Stimulated activated CD4-positive, alpha-beta T cell treated with anti-CD3 and anti-CD28 coated beads, TNF-alpha, amount 100 ng/mL, for 1 hour (primary cell): Measurements from ENCODE around the gene PRSS36.
"Not testable (repeated sequence)": the region's sequence is repeated elsewhere in the genome, so short reads cannot be mapped to it uniquely, and the experiment has no call there.

ENCODE experiments used
- DNase-seq, 3 donors: peaks; one replicate each; pipeline ENCODE4 v3.0.0-alpha.2; 2020; ENCODE audit warnings: low read depth in 3 of 3, low spot score in 1 of 3

The PRSS36 gene

DNA sequence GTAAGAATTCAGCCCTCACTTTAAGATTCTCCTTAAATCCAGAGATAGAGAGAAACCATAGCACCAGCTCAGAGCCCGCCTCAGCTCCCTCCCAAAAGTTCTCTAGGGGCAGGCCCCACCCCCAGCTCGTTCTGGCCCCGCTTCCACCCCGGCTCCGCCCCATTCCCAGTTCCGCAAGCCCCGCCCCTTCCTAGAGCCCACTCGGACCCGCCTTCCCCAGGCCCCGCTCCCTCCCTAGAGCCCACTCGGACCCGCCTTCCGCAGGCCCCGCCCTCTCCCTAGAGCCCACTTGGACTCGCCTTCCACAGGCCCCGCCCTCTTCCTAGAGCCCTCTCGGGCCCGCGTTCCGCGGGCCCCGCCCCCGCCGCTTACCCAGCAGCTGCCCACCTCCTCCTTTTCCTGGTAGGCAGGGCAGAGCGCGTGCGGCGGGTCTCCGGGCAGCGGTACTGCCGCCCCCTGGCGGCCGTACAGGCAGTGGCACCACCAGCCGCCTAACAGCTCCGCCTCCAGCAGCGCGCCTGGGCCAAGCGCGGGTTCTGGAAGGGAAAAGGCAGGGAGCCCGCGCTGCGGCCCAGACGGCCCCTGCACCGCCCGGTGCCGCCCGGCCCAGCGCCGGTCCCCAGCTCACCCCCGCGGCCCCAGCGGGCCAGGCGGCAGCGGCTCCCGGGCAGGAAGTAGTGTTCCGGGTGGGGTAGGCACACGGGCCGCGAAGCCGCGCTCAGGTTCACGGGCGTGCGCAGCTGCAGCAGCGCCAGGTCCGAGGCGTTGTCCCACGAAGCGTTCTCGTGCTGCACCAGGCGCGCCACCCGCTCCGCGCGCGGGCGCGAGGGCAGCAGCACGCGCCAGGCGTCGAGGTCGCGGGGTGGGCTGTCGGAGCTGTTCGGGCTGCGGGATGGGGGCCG, 7.5 kb downstream of the PRSS36 start:
- peak; percentile 91 to 96 (median 91) for DNase-seq

DNA sequence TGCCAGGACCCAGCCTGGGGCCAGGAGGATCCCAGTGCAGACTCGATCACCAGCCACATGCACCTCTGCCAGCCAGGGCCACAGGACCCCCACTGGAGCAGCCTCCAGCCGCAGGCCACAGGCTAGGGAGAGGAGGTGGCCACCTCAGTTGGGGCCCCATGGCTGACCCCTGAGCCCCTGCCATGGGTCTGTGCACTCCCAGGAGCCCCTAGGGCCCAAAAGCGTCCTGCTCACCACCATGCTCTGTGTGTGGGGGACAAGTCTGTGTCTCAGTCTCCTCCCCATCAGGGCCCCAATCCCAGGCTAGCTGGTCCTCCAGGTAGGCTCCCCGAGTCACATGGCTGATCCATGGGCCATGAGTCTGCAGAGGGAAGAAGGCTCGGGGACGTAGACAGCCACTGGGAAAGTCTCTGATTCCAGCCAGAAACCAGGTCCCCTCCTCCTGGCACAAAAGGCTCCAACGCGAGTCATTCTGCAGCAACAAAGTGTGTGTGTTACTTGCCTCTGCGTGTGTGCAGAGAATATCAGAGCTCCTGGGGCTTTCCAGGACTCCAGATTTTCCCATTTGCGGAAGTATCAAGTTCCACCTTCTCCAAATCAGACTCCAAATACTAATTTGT, 8.3 kb downstream of the PRSS36 start:
- no peak for DNase-seq

DNA sequence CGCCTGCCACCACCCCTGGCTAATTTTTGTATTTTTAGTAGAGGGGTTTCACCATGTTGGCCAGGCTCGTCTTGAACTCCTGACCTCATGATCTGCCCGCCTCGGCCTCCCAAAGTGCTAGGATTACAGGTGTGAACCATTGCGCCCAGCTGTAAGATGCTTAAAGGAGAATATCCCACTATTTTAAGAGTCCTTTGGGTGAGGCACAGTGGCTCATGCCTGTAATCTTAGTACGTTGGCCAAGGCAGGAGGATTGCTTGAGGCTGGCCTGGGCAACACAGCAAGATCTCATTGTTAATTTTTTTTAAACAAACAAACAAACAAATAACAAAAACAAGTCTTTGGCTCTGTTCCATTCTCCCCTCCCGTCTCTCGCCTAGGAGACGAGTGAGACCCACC, 8.8 kb downstream of the PRSS36 start:
- DNase-seq = not testable (repeated sequence)

DNA sequence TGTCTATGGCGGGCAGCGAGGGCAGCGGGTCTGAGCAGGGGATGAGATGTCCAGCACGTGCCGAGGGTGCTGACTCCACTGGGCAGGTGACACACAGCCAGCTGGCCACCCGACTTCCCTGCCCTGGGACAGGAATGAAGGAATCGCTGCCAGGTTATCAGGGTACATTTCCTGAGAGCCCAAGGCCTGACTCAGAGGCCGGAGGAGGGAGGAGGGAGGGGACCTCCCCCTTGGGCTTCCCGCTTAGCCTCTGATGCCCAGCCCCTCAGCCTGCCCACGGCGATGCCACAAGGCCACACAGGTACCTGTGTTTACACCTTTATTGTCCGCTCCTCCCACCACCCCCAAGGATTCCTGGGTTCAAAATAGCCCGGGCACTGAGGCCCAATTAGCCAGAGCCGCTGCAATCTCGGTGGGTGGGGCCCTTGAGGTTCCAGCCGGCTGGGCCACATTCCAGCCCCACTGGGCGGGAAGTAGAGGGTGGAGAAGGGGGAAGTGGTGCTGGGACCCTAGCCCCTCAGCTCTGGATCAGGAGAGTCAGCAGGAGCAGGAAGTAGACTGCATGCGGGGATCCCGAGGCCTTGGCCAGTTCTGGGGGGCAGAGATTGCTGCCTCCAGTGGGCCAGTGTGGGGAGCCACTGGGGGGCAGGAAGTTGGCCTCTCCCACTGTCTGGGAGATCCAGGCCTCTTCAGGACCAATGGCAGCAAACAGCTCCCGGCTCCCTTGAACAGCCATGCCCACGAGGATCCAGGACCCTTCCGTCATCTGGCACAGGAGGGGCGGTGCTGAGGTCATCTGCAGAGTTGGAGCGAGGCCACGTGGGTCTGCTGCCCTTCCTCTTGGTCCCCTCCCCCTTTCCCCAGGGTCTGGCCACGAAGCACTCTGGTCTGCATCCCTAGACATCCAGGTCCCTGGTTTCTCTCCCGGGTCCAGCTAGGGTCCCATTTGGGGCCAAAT, 11.0 kb downstream of the PRSS36 start:
- no peak for DNase-seq

DNA sequence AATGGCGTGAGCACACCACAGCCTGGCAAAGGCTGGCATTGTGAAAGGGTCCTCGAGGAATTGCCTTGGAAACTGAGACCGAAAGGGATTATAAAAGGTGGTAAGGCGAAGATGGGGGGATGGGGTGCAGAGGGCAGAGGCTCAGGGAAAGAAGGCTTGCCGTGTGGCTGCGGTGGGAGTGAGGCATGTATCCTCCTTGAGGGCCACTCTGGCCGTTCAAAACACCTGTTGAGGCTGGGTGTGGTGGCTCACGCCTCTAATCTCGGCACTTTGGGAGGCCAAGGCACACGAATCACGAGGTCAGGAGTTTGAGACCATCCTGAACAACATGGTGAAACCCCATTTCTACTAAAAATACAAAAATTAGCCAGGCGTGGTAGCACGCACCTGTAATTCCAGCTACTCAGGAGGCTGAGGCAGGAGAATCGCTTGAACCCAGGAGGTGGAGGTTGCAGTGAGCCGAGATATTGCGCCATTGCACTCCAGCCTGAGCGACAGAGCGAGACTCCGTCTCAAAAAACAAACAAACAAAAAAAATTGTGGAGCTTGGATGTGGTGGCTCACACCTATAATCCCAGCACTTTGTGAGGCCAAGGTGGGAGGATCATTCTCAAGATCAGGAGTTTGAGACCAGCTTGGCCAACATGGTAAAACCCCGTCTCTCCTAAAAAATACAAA, 12.9 kb downstream of the PRSS36 start:
- not testable (repeated sequence) for DNase-seq

DNA sequence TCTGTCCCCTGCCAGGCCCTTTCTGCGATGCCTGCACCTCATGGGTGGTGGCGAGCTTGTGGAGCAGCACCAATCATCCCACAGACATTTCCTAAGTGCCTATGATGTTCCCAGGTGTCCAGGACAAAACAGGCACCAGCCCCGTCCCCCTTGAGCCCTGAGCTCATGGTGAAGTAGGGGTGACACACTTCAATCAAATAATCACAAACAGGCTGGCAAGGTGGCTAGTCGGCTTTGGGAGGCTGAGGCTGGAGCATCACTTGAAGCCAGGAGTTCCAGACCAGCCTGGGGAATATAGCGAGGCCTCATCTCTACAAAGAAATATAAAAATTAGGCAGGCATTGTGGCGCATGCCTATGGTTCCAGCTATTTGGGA, 13.6 kb downstream of the PRSS36 start:
- DNase-seq = no peak

DNA sequence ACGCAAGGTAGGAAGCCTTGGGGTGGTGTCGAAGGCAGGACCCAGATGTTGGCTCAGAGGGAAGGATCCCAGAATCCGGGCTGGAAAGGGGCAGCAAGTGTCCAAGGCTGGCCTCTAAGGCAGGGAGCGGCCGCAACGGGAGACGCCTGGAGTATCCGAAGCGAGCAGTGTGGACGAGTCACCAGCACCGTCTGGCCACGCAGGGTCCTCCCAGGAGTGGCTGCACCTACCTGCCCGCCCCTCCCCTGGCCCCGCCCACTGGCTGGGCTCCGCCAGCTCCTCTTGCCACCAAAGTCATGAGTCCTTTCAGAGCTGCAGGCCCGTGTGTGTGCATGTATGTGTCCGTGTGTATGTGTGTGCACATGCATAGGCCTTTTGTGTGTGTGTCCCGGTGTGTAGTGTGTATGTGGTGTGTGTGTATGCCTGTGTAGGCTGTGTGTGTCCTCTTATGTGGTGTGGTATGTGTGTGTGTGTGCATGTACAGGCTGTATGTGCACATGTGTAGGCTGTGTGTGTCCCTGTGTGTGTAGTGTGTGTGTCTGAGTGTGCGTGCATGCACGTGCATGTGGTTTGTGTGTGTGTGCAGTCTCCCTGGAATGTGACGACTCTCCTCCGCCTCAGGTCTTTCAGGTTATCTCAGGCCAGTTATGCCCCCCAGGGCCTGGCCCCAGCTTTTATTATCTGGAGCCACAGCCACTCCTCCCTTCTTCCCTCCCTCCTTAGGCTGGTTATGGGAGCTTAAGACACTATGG, 14.2 kb downstream of the PRSS36 start, which contains the start of gene PRSS8:
Gene PRSS8, minus strand, starts transcription at position 193 of the 752 bp plus-strand sequence. CDS start 229 bp downstream, outside the sequence.
- DNase-seq = no peak

DNA sequence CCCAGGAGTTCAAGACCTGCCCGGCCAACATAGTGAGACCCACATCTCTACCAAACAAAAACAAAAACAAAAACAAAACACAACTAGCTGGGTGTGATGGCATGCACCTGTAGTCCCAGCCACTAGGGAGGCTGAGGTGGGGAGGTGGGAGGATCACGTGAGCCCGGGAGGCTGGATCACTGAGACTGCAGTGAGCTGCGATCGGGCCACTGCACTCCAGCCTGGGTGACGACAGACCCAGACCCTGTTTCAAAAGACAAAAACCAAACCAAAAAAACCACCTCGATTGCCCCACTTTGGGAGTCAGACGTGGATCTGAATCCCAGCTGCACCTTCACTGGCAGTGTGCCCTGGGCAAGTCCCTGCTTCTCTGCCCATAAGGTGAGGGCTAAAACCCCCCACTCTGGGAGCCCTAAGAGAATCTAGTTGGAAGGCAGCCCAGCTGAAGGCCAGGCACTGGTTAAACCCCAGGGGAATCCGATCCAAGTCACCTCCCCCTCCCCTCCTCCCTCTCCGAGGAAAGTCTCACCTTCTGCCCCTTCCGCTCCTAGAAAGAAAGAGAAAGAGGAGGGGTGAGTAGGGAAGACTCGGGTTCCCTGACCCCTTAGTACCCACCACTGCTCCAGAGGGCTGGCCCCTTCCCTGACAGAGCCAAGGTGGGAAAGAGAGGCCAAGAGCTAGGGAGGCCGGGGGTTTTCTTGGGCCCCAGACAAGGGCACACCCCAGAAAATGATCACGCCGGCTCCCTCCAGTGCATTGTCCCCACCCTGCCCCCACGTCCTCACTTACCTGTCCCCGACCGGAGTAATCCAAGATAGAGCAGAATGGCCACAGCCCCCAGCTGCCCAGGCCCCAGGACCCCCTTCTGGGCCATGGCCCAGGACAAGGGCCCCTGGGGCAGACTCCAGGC, 15.0 kb downstream of the PRSS36 start:
- DNase-seq = no peak

DNA sequence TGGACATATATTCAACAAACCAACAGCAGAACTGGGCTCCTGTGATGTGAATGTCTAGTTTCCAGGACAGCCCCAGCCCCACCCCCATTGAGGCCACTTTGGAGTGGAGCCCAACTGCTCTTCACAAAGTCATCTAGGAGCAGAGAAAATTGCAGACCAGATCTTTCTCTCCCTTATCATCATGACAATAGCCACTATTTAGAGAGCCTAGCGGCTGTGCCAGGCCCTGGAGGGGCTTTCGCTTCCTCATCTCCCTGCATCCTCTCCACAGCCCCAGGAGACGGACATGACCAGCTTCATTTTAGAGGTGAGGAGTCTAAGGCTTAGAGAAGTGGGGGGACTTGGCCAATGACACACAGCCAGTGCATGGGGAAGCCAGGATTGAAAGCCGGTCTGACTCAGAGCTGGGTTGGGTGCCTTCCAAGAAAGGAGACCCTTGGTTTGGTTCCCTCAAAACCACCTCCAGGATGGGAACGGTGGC, 15.7 kb downstream of the PRSS36 start:
- DNase-seq = no peak

DNA sequence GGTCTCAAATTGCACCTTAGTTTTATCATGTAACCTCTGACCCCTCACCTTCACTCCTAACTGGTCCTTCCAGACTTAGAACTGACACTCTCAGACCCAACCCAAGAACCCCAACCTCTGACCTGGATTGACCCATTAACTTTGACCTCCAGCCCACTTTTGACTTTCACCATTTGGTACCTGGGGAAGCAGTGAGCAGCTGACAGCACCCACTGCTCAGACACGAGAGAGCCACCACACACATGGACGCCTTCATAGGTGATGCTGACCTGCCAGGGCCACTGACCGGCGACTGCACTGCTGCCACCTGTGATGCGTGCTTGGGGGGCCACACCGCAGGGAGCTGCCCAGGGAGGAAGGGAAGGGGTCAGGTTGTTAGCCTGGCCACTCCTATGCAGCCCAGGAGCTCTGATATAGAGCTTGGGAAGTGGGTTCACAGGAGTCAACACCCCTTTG, 16.8 kb downstream of the PRSS36 start:
- no peak for DNase-seq

DNA sequence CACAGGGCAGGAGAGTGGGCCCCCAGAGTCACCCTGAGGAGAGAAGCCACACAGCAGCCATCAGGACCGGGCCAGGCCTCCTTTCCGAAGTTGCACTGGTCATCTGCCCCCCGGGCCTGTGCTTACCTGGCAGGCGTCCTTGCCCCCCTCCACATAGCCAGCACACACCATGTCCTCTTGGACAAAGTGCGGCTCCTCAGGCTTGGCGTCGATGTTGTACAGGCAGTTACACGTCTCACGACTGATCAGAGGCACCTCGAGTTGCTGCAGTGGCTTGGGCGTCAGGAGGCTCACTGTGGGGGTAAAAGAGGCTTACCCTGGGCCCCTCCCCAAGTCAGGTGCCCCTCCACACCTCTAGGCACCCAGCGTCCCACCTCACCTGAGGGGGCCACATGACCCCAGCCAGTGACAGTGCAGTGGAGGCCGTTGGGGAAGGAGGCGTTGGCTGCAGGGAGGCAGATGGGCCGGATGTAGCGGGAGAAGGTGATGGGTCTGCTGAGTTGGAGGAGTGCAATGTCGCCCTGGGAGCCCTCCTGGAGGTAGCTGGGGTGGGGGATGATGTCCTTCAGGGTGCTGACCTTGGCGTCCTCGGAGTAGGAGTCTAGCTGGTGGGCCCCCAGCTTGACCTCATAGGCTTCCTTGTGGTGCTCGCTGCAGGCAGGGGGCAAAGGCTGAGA, 17.4 kb downstream of the PRSS36 start:
- DNase-seq = no peak

DNA sequence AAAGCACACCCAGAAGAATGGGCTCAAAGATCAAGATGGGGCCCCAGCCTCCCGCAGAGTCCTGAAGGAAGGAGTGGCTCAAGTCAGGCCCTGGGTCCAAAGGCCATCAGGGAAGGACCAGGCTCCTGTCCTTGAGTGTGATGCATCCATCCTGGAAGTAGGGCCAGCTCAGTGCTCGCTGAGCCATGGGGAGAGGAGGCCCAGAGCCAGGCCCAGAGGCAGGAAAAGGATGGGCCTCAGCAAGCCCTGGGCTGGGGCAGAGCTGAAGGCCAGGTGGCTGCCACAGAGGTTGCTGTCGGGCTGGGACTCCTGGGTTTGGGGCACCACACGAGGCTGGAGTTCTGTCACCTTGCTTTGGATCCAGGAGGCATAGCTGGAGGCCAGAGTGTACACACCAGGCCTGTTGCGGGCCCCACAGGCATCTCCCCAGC, 18.0 kb downstream of the PRSS36 start:
- DNase-seq = no peak

DNA sequence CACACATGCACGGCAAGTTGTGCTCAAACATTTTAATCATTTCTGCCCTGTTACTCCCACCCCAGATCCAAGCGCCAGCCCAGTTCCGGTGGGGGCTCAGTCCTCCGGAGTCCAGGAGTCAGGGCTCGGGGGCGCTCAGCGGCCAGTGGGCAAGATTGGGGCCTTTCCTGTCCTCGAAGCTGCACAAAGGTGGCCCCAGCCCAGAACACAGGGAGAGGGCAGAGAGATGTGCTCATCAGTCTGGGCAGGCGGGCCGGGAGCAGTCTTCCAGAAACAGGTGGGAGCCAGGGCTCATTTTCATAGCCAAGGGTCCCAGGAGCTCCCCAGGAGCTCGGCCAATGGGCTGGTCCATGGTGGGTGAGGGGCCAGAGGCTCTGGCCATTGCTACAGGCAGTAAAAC, 18.4 kb downstream of the PRSS36 start:
- DNase-seq = no peak

DNA sequence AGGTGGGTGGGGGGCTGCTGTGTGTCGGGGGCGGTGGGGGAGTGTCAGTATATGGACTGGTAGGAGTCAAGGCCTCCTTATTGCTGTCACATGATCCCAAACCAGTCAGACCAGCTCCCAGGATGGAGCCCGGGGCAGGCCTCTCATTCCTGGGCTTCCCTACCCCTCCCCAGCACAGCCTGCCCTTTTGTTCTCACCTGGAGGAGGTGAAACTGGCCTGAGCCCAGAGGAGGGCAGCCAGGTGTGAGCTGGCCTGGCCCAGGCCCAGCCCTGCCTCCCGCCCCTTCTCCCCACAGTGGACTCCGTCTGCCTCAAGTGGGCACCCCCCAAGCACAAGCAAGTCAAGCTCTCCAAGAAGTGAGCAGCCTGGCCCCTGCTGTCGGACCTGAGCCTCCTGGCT, 19.0 kb downstream of the PRSS36 start:
- DNase-seq = no peak

DNA sequence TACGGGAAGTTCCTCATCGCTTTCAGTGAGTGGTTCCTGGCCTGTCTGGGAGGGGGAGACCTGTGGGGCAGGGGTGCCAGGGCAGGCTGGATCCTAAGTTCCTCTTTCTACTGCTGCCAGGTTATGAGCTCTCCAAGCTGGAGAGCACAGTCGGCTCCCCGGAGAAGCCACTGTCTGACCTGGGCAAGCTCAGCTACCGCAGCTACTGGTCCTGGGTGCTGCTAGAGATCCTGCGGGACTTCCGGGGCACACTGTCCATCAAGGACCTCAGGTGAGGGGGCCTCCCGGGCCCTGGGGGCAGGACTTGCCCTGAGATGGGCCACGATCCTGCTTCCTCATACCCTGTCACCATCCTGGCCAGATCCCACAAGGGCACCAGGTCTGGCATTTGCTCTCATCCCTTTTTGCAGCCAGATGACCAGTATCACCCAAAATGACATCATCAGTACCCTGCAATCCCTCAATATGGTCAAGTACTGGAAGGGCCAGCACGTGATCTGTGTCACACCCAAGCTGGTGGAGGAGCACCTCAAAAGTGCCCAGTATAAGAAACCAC, 19.5 kb downstream of the PRSS36 start:
- DNase-seq = no peak

DNA sequence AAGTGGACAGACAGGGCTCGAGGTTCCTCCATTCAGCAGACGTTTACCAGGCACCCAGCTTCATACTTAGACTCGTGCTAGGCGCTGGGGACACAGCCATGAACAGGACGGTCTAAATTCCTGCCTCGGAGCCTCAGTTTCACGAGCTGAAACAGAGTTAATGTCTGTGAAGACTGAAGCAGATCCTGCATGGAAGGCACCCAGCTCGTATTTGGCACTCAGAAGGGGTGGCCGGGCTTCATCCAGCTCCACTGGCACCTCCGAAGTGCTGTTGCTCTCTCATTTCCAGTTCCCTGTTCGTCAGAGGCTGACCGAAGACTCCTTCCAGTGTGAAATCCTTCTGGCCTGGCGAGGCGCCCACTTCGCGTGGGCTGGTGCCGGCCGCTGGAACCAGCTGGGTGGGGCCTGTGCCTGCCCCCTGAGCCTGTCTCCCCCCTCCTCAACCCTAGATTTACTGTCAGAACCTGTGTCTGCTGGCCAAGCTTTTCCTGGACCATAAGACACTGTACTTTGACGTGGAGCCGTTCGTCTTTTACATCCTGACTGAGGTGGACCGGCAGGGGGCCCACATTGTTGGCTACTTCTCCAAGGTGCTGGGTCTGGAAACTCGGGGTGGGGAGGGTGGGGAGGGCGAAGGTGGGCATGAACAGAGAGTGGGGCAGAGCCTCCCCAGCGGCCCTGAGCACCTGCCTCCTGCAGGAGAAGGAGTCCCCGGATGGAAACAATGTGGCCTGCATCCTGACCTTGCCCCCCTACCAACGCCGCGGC, 20.1 kb downstream of the PRSS36 start:
- no peak for DNase-seq
